Activated CD4-positive, alpha-beta memory T cell treated with anti-CD3 and anti-CD28 coated beads, Interleukin-2, amount 10 ng/mL, durations not matched to agents 7 days and 5 days (primary cell): ENCODE measurements around the gene ATF2. TPM values are rescaled to one million over a fixed set of nuclear protein-coding genes. Genes with fewer than 3 reads are reported as not detected.
A peak's percentile ranks its signal among the peaks of the same experiment; 100 is the strongest.

Experiments used
- CTCF ChIA-PET: fragments of 350-600 bp; sonication (Branson Sonifier 250); formaldehyde crosslinking; loops from one replicate; lab custom pipeline; 2021; ENCODE audit warnings: antibody characterized with exemption, inconsistent platforms; lab: Charles Lee
- POLR2A ChIA-PET: fragments of 350-600 bp; sonication (Branson Sonifier 250); formaldehyde crosslinking; loops from one replicate; lab custom pipeline; 2021; ENCODE audit warnings: antibody characterized with exemption; lab: Charles Lee
- DNase-seq: peaks from one replicate; pipeline ENCODE4 v3.0.0-alpha.2; 2020
- H3K27ac Mint-ChIP-seq: one replicate; pipeline ENCODE4 v1.8.0; 2021; ENCODE audit warnings: mild to moderate bottlenecking, mixed read lengths
- H3K27me3 Mint-ChIP-seq: one replicate; pipeline ENCODE4 v1.8.0; 2021; ENCODE audit warnings: mixed read lengths
- H3K36me3 Mint-ChIP-seq: one replicate; pipeline ENCODE4 v1.8.0; 2021; ENCODE audit warnings: low read depth, mixed read lengths
- H3K4me1 Mint-ChIP-seq: one replicate; pipeline ENCODE4 v1.8.0; 2021; ENCODE audit warnings: mixed read lengths
- H3K4me3 Mint-ChIP-seq: one replicate; pipeline ENCODE4 v1.8.0; 2021; ENCODE audit warnings: mild to moderate bottlenecking, mixed read lengths
- H3K9me3 Mint-ChIP-seq: one replicate; pipeline ENCODE4 v1.8.0; 2021; ENCODE audit warnings: mixed read lengths
- total RNA-seq, 2 experiments: library from RNA; stranded (reverse); gene quantifications; one replicate each; pipeline ENCODE4 v1.2.3, GENCODE V29; 2021

The ATF2 gene, protein sequence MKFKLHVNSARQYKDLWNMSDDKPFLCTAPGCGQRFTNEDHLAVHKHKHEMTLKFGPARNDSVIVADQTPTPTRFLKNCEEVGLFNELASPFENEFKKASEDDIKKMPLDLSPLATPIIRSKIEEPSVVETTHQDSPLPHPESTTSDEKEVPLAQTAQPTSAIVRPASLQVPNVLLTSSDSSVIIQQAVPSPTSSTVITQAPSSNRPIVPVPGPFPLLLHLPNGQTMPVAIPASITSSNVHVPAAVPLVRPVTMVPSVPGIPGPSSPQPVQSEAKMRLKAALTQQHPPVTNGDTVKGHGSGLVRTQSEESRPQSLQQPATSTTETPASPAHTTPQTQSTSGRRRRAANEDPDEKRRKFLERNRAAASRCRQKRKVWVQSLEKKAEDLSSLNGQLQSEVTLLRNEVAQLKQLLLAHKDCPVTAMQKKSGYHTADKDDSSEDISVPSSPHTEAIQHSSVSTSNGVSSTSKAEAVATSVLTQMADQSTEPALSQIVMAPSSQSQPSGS
- 10 to 100 TPM; 61.4 to 63.6 TPM for total RNA-seq

DNA sequence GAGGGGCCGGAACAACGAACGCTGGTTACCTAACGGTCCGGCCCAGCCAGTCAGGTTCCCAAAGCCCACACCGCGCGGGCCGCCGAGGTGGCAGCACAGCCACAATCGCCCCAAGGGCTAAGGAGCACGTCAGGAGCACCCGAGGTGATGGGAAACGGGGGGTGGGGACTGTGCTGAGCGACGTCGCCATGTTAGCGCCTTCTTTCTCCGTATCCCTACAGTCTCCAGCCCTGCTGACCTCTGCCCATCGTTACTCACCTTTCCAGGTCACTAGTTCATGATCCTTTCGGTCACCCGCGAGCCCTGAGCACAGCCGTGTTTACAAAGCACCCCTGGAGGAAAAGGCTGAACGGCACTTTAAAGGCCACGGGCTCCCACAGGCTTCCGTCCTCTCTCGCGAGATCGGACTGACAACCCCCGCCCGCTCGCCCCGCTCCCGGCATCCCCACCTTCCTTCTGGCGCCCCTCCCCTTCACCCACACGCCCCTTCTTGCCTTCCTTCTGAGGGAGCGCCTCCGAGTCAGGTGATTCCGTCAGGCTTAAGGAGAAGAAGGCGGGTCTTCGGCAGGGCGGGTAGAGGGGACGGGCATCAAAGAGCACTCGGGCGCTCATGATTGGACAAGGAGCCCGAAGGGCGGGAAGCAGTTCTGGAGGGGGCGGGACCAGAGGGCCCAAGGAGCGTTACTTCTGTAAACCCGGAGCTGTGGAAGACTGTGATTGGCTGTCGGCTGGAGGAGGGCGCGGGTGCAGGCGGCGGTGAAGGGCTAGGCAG lies at the start of gene ATF2:
TSS of gene ATF2 (minus strand) at position 412 of the 772 bp plus-strand sequence. CDS start 31,760 bp downstream, outside the sequence.
- Mint-ChIP-seq H3K27me3 (no peaks in the 10 kb centered on the region), H3K27ac (peak within 1 kb of the TSS; percentile 97), H3K4me3 (peak within 1 kb of the TSS; percentile 100), H3K9me3 (no peaks in the 10 kb centered on the region), H3K4me1 (peaks cover 61% of the 10 kb centered on the region), H3K36me3 (peaks cover 31% of the 10 kb centered on the region)
- DNase-seq, result peak; percentile 99
- CTCF ChIA-PET, result interaction anchor here (0.9 to 1.3 kb wide), 5 partner anchors 8 to 470 kb away, joined by 3 to 16 read pairs (median 3); no protein-coding TSS in a partner anchor
- POLR2A ChIA-PET, result interaction anchor here (0.6 to 2.2 kb wide), 18 partner anchors 11 to 680 kb away, joined by 3 to 73 read pairs (median 4); partner anchors contain the start of genes ATP5MC3 and WIPF1

DNA sequence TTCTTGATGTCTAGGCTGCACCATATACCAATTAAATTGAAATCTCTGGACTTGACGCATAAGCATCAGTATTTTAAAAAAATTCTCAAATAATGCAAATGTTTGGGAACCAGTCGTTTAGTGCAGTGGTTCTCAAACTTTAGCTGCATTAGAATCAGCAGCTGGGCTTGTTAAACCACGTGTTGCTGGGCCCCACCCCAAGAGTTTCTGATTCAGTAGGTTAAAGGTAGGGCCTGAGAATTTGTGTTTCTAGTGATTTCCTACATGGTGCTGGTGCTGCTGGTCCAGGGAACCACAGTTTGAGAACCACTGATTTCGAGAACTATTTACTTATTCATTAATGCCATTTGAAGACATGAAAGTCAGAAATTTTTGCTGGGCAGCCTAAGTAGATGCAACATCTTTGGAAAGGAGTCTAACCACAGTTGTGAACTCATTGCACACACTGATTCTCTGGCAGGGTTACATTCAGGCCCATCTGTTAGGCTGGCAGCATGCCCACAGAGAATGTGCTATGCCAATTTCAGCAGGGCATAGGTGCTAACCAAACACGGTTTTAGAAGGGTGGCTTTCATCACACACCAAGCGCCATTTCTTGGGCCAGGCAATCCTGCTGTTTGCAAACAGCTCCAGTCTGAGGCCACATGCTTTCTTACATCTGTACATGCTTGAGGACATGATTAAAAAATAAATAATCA lies 39.9 kb upstream of the ATF2 start:
- POLR2A ChIA-PET, result no interaction called here
- Mint-ChIP-seq H3K4me1 (no peaks in the 10 kb centered on the region), H3K27me3 (peaks cover 8% of the 10 kb centered on the region), H3K36me3 (no peaks in the 10 kb centered on the region), H3K9me3 (no peaks in the 10 kb centered on the region), H3K27ac (no peak overlapping the region), H3K4me3 (no peak overlapping the region)
- no peak for DNase-seq
- CTCF ChIA-PET, result interaction anchor here (0.7 to 1.3 kb wide), 3 partner anchors 73 to 508 kb away, joined by 3 to 4 read pairs (median 4); no protein-coding TSS in a partner anchor

GRCh38 chr2:175206866-175207265 lies 38.9 kb upstream of the ATF2 start:
- H3K4me1 Mint-ChIP-seq, result no peaks in the 10 kb centered on the region
- CTCF ChIA-PET, result interaction anchor here (0.8 to 1.2 kb wide), 2 partner anchors 74 to 77 kb away, joined by 3 to 4 read pairs; no protein-coding TSS in a partner anchor
- H3K27ac Mint-ChIP-seq, result no peak overlapping the region
- H3K9me3 Mint-ChIP-seq, result no peaks in the 10 kb centered on the region
- no peak for DNase-seq
- H3K36me3 Mint-ChIP-seq, result no peaks in the 10 kb centered on the region
- H3K4me3 Mint-ChIP-seq, result no peak overlapping the region
- peaks cover 13% of the 10 kb centered on the region for H3K27me3 Mint-ChIP-seq
- POLR2A ChIA-PET, result no interaction called here

GRCh38 chr2:175205523-175205922 lies 37.5 kb upstream of the ATF2 start:
- Mint-ChIP-seq H3K4me1 (no peaks in the 10 kb centered on the region), H3K27ac (no peak overlapping the region), H3K36me3 (no peaks in the 10 kb centered on the region), H3K9me3 (no peaks in the 10 kb centered on the region), H3K4me3 (no peak overlapping the region), H3K27me3 (peaks cover 14% of the 10 kb centered on the region)
- DNase-seq, result no peak
- ChIA-PET CTCF (interaction anchor here (2.4 to 3.0 kb wide), 2 partner anchors 46 to 77 kb away, joined by 18 to 19 read pairs; no protein-coding TSS in a partner anchor), POLR2A (no interaction called here)

DNA sequence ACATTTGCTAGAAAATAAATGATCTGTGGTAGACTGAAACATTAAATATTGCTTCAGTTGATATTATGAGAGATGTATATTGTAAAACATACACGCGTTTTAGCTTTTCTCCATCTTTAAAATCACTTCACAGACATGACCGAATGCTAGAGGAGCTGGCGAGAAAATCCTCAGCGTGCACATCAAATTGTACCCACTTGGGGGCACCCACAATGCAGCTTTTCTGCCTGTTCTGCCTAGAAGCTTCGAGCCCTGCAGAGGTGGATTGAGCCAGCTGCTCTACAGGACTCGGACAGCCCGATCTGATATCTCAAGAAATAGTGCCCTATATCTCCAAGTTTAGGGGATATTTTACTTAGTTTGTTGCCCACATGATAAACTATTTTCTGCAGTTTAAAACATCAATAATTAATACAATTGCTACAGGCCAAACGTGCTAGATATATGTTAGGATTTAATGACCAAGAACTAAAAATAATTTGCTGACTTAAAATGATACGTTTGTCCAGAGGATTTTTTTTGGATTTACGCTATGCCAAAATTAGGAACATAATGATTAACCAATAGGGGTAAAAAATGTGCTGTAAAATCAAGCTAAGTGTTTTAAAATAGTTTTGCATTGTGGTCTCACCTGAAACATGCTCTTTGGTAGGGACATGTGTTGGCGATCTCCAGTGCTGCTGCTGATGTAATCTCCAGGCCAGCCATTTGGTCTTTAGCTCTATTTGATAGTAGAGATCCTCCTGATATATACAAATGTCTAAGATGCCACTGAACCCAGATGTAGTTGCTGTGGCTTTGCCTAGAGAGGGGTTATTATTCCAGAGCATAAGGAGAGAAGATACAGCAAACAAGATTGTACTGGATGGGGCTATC lies 35.9 kb upstream of the ATF2 start:
- CTCF ChIA-PET, result interaction anchor here (0.6 to 3.0 kb wide), 16 partner anchors 9 to 893 kb away, joined by 3 to 19 read pairs (median 5); no protein-coding TSS in a partner anchor
- Mint-ChIP-seq H3K9me3 (no peaks in the 10 kb centered on the region), H3K27me3 (peaks cover 20% of the 10 kb centered on the region), H3K36me3 (no peaks in the 10 kb centered on the region), H3K4me3 (no peak overlapping the region), H3K4me1 (no peaks in the 10 kb centered on the region), H3K27ac (no peak overlapping the region)
- POLR2A ChIA-PET, result no interaction called here
- peak; percentile 57 for DNase-seq

DNA sequence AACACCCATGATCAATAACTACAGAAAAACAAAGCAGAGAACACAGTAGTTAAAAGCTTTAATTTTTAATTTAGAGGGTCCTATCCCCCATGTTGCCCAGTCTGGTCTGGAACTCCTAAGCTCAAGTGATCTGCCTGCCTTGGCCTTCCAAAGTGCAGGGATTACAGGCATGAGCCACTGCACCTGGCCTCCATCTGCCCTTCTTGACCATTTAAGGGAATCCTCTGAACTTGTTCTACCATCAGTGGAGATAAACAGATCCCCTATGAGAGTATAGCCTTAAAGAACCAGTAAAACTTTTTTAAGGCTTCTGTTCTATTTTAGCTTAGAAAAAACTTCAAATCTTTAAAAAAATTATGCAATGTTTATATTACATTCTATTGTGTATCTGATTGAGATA lies 27.0 kb upstream of the ATF2 start:
- POLR2A ChIA-PET, result no interaction called here
- Mint-ChIP-seq H3K27ac (no peak overlapping the region), H3K27me3 (peaks cover 37% of the 10 kb centered on the region), H3K4me1 (peaks cover 3% of the 10 kb centered on the region), H3K4me3 (no peak overlapping the region), H3K9me3 (no peaks in the 10 kb centered on the region), H3K36me3 (peaks cover 4% of the 10 kb centered on the region)
- CTCF ChIA-PET, result interaction anchor here (1.2 kb wide), 1 partner anchor 9 kb away, joined by 5 read pairs; no protein-coding TSS in a partner anchor
- no peak for DNase-seq

GRCh38 chr2:175188761-175189160 lies 20.8 kb upstream of the ATF2 start:
- ChIA-PET CTCF (no interaction called here), POLR2A (no interaction called here)
- no peak for DNase-seq
- peaks cover 3% of the 10 kb centered on the region for H3K4me1 Mint-ChIP-seq
- H3K4me3 Mint-ChIP-seq, result no peak overlapping the region
- H3K27ac Mint-ChIP-seq, result no peak overlapping the region
- H3K9me3 Mint-ChIP-seq, result no peaks in the 10 kb centered on the region
- H3K27me3 Mint-ChIP-seq, result peaks cover 22% of the 10 kb centered on the region
- peaks cover 4% of the 10 kb centered on the region for H3K36me3 Mint-ChIP-seq

DNA sequence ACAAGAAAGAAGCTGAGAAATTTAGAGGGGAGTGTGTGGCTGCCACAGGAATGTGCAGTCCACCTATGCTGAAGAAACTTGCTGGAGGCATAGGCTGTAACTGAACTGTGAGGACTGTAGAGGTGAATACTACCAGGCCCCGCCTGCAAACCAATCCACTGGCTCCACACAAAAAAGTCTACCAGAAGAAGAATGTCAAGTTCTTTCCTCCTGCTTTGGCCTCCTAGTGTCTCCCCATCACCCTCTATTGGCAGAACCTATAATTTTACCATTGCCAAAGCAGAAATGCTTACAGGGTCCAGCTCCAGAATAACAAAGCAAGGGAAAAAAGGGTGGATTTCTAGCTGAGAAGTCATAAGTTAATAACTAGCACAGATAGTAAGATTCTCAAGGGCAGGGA lies 19.4 kb upstream of the ATF2 start:
- ChIA-PET CTCF (interaction anchor here (0.7 to 1.3 kb wide), 4 partner anchors 11 to 78 kb away, joined by 3 read pairs; no protein-coding TSS in a partner anchor), POLR2A (no interaction called here)
- H3K36me3 Mint-ChIP-seq, result peaks cover 4% of the 10 kb centered on the region
- no peak overlapping the region for H3K4me3 Mint-ChIP-seq
- H3K9me3 Mint-ChIP-seq, result no peaks in the 10 kb centered on the region
- peaks cover 19% of the 10 kb centered on the region for H3K27me3 Mint-ChIP-seq
- H3K4me1 Mint-ChIP-seq, result peaks cover 1% of the 10 kb centered on the region
- H3K27ac Mint-ChIP-seq, result no peak overlapping the region
- peak; percentile 21 for DNase-seq

DNA sequence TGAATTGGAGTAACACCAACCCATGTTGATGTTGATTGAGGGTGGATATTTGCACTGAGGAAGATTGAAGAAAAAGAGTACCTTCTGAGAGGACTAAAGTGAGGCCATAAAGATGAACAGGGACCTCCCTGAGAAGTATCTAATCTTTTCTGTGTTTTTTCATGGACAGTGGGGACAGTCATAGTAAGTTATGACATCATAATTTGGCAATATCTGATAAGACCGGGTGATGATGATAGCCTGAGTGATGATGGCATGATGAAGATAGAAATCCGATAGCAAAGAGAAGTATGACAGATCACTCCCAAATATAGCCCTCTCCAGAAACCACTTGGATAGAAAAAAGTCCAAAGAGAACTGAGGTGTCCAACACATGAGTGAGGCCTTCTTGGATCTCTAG lies 15.7 kb upstream of the ATF2 start:
- Mint-ChIP-seq H3K4me1 (peaks cover 21% of the 10 kb centered on the region), H3K27ac (no peak overlapping the region), H3K27me3 (peaks cover 3% of the 10 kb centered on the region), H3K36me3 (peaks cover 23% of the 10 kb centered on the region), H3K9me3 (no peaks in the 10 kb centered on the region), H3K4me3 (no peak overlapping the region)
- CTCF ChIA-PET, result no interaction called here
- DNase-seq, result no peak
- POLR2A ChIA-PET, result no interaction called here

GRCh38 chr2:175181877-175182308 lies 13.9 kb upstream of the ATF2 start:
- Mint-ChIP-seq H3K4me1 (peaks cover 33% of the 10 kb centered on the region), H3K9me3 (no peaks in the 10 kb centered on the region), H3K27ac (peak overlapping the region; percentile 95), H3K36me3 (peaks cover 37% of the 10 kb centered on the region), H3K27me3 (no peaks in the 10 kb centered on the region), H3K4me3 (peak overlapping the region; percentile 91)
- POLR2A ChIA-PET, result interaction anchor here (1.4 to 6.8 kb wide), 3 partner anchors 10 to 16 kb away, joined by 6 to 73 read pairs (median 14); partner anchors contain the start of gene ATF2
- CTCF ChIA-PET, result interaction anchor here (0.8 kb wide), 2 partner anchors 13 to 69 kb away, joined by 3 to 4 read pairs; partner anchors contain the start of gene ATF2
- no peak for DNase-seq
